Stimulated activated CD8-positive, alpha-beta memory T cell treated with anti-CD3 and anti-CD28 coated beads, Interleukin-7, amount 100 ng/mL, for 1 hour (primary cell): ENCODE measurements around the gene WDFY2.

Experiments
- DNase-seq, 2 donors: peaks; one replicate each; pipeline ENCODE4 v3.0.0-alpha.2; 2020; ENCODE audit warnings: low read depth in 2 of 2

Gene WDFY2

DNA sequence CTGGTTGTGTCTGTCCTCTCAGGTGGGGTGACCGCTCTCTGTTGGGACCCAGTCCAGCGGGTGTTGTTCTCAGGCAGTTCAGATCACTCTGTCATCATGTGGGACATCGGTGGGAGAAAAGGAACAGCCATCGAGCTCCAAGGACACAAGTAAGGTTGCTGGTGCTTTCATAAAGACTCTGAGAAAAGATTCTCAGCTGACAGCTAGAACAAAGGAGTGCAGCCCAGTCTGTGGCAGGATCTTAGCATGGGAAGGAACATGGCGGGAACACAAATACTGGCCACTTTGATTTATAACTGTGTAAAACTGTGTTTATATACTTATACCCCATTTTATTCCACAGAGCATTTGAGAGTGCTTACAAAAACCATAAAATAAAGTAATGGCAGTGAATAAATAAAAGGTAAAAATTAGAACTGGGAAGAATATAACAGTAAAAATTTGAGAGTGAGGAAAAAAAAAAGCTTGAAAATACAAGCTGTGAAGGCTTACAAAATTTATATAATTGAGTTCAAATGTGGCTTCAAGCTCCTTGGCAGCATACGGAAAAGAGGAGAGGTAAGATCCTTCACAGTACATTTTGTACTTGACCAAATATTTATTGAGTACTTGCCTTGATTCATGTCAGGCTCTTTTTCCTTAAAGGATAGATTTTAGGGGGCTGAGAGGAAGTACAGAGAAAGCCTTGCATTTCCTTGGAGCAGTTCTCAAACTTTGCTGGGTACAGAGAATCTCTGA is 154.9 kb downstream of the WDFY2 start:
- no peak for DNase-seq

DNA sequence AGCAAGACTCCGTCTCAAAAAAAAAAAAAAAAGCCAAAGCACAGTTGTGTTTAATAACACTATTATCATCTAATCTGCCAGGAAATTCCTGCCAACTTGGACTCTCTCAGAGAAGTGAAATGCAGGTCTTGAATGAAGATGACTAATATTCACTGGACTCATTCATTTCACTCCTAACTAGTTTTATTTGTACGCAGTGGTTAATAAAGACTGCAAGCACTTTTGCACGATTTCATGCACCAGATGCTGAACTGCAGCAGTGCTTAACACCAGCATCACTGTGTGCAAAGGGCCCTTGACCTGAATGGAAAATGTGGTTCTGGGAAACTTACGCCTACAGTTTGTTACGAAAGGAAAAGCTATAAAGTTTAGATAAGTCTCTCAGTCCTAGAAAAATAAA is 156.4 kb downstream of the WDFY2 start:
- no peak for DNase-seq

DNA sequence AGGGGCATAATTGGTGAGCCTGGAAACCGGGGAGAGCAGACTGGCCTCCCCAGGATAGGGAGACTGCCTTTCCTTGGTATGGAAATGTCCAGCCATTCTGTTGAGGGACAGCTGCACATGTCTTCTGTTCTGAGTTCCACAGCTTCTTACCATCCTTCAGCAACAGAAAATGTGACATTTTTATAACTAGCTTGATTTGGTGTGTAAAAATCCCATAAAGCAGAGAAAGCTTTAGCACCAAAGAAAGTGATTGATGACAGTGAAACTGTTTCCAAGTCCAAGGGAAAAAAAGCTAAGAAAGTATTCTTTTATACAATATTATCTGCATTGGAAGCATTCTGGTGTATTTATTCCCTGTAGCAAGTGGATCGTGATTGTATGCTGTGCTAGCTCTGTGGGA is 157.8 kb downstream of the WDFY2 start:
- no peak for DNase-seq

DNA sequence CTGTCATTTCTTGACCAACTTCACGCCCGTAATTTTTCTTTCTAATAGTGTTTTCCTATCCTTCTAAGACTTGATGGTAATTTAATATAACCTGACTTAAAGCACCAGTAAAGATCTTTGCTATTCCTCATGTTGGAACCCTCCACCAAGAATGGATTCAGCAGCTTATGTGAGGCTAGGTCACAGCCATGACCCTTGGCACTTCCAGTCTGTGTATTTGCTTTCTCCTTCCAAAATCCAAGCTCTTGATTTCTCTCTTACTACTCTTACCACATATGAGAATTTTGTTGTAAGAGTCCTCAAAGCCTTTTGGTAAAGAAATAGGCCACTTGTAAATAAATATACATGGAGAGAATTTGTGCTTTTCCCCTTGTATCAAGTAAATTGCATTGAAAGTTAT is 158.3 kb downstream of the WDFY2 start:
- no peak for DNase-seq

DNA sequence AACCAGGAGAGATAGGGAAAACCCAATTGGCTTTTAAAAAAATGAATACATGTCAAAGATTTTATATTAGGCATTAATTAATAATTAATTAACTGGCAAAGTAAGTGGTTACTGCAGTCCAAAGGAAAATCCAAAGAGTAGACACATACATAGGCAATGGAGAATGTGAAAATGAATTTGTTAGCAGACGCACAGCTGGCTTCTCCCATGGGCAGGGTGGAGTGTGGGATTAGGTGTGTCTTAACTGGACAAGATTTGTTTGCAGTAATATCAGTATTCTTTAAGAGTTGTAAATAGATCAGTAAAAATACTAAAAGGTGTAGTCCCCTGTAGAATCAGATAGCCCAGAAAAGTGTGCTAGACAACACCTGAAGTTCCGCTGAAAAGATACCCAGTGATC is 161.0 kb downstream of the WDFY2 start:
- DNase-seq = no peak

DNA sequence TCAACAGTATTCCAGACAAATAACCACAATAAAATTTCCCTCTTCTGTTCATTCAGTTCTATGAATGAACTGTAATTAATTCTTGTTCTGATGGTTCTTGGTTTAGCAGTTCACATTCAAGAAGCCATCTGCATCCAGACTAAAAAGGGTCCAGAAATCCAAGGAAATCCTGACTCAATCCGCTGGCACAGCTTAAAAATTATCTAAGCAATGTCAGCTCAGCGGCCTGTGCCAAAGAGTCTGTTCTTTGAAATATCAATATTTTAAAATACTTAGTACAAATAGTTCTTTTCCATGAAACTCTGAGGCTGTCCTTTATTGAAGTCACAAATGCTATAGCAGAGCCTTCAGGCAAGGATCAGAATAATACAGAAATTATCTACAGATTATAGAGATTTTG is 162.5 kb downstream of the WDFY2 start:
- DNase-seq = no peak

DNA sequence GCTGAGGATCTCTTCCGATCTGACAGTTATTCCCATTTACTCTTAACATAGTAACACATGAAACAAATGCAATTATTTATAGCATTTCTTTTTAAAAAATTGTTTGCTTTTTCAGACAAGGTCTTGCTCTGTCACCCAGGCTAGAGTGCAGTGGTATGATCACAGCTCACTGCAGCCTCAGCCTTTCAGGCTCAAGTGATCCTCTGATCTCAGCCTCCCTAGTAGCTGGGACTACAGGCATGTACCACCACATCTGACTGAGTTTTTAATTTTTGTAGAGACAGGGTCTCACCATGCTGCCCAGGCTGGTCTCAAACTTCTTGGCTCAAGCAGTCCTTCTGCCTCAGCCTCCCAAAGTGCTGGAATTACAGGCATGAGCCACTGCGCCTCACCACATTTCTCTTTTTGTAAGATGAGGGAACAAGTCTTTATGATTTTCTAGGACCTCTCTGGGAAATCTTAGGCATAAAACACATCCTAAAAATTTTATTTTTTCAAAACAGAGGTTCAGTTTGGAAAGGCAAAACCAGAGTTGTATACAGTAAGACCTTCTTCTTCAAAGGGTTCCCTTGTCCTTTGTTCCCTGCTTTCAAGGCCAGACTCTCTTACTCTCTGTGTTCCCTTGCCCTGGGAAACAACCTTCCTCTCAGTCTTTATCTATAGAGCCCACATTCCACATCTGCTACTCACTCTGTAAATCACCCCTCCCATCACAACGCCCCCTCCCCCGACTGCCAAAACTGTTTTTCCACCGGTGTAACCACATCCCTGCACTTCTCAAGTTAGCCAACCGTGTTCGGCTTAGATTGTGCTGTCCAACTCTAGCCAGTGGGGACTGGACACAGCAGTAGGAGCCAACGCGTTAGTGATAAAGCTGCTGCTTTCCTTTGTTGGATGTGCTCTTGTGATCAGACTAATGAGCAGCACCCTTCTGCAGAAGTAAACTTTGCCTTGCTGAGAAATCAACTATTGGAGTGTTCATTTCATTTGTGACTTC is 163.5 kb downstream of the WDFY2 start:
- DNase-seq = no peak

DNA sequence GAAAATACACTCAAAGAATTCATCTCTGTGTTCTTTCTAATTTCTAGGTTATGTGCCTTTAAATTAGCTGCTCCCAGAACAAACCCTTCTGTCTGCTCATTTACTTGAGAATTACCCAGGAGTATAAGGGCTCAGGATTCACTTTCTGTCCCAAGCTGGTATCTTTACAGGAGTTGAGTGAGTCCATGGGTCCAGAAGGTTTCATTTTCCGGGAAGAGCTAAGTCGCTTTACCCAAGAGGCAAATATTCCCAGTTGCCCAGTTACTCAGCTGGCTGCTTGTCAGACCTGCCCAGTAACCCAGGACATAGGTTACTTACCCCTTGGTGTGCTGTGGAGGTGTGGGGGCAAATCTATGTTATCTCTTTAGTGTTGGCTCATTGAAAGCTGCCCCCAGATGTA is 172.4 kb downstream of the WDFY2 start:
- DNase-seq = no peak

DNA sequence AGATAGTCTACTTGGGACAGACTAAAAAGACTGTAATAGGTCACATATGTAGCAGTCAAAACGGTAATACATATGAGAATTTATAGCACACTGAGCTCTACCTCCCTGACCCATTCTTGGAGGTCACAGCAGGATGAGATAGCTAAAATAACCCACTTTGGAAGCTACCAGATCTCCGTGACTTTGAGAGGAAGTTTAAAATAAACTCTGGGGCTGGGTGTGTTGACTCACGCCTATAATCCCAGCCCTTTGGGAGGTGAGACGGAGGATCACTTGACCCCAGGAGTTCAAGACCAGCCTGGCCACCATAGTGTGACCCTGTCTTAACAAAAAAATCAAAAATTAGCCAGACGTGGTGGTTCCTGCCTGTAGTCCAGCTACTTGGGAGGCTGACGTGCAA is 174.4 kb downstream of the WDFY2 start:
- DNase-seq = no peak

DNA sequence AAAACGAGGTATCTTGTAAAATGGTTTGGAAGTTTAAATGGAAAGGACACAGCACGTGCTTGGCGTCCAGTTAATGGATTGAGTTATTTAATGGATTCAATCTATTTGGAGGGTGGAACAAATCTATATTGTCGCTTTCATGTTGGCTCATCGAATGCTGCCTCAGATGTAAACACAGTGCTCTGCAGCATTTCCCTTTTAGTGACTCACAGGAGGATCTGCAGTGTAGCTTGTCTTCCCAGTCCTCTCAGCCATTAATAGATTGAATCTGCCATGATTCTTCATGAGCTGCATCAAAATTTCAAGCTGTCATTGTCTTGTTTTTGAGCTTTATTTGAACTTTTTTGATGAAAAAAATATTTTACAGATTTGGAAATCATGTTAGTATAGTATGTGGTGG is 175.0 kb downstream of the WDFY2 start:
- DNase-seq = no peak

DNA sequence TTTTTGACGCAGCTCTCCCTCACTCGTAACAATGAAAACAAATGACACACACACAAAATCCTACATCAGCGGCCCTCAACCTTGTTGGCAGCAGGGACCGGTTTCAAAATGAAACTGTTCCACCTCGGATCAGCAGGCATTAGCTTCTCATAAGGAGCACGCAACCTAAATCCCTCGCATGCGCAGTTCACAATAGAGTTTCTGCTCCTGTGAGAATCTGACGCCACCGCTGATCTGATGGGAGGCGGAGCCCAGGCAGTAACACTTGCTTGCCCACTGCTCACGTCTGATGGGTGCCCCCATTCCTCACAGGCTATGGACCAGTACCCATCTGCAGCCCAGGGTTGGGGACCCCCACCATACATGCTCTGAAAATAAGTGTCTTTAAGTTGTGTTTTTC is 176.3 kb downstream of the WDFY2 start:
- DNase-seq = no peak

DNA sequence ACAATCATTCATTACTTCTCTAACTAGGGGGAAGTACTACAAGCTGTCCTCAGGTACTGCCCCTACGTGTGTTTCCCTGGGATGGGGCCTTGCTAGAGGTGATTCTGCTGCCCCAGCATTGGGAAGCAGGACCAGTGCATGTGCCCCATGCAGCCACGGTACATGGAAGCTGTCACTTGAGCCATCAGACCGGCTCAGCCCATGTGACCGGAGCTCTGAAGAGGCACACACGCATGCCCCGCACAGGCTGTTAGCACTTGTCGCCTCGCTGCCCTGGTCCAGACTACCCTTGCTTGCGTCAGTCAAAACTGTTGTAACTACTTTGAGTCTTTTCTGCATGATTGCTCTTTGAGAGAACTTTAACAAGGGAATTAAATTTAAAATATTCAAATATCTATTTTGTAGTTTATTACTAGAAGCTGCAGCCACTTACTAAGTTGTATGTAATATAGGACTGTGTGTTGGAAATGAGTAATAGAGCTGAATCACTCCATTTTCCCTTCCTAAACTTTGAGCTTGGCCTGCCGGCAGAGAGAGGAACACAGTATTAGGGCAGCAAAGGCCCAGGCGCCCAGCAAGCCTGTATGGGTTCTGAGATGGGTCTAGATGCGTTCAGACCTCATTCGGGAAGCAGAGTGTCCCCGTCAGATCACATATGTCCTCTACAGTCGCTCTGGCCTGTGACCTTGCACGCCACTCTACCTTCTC is 177.5 kb downstream of the WDFY2 start:
- DNase-seq = no peak

DNA sequence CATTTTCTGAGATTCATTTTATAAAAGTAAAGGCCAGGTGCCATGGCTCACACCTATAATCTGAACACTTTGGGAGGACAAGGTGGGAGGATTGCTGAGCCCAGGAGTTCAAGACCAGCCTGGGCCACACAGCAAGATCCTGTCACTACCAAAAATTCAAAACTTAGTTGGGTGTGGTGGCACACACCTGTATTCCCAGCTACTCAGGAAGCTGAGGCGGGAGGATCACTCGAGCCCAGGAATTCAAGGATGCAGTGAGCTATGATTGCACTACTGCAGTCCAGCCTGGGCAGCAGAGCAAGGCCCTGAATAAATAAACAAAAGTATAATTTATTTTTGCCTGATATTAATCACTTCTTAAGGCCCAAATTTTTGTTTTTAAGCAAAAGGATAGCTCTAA is 179.2 kb downstream of the WDFY2 start:
- DNase-seq = no peak

DNA sequence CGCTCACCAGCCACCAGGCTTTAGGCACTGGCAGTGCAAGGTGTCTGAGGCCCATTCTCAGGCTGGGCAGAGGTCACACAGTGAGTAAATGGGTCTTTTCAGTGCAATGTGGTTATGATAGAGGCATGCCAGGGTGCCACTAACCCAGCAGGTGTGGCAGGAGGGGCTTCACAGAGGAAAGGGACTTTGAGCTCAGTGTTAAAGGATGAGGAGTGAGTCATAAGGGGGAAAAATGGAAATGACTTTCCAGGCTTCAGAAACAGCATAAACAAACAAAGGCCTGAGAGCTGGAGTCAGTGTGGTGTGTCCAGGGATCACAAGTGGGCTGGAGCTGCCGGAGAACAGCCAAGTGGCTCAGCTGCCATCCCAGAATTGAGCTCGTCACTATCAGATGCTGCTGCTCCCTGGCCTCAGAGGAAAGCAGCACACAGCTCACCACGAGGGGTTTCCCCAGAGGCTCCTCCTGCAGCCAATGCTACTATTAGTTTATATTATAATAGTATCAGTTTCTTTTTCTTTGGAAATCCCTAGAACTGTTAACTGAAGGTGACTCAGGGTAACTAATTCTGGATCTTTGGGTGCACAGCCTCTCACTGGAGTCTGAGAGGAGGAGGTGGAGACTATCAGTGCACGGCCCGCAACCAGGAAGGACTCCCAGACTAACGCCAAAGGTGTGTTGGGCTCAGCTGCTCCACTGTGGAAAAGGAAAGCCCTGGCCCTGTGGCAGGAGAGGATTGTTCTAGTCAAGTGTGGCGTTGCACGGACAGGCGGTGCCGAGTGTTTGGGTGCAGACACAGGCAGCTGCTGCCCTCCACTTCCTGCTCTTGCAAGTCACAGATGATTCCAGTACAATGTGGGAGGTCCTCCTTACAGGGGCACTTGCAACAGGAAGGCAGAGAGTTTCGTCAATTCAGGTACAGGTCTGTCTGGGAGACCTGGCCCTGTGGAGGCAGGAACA is 180.2 kb downstream of the WDFY2 start:
- no peak for DNase-seq

DNA sequence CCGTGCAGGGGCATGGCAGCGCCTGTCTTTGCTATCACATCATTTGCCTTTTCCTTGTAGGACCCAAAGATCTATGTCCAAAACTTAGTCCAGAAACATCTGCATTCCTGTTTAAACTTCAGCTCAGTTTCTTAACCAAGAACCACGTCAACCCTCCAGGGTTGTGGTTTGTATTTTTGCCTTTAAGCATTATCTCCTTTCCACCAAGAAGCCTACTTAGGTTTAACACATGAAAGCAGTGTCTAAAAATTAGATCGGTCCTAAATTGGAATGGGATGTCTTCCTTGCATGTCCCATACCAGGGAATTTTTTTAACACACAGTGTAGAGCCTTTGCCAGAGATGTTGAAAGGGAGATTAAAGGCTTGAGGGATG is 180.9 kb downstream of the WDFY2 start:
- no peak for DNase-seq

DNA sequence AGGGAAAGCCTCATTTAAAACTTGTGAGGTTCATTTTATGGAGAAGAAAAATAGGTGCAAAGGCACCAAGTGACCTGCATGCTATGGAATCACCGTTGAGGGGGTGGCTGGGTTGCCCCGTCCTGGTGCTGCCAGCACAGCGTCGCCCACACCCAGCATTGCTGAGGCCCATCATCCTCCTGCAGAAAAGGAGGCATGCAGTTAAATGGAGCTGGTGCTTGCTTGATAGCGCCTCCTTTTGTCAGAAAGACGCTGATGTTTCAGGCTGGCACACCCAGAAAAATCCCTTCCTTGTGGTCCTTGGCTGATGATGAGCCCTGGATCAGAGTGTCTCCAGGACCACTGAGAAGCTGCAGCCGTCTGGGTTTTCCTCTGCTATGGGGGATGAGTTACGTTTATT is 182.8 kb downstream of the WDFY2 start:
- DNase-seq = no peak

DNA sequence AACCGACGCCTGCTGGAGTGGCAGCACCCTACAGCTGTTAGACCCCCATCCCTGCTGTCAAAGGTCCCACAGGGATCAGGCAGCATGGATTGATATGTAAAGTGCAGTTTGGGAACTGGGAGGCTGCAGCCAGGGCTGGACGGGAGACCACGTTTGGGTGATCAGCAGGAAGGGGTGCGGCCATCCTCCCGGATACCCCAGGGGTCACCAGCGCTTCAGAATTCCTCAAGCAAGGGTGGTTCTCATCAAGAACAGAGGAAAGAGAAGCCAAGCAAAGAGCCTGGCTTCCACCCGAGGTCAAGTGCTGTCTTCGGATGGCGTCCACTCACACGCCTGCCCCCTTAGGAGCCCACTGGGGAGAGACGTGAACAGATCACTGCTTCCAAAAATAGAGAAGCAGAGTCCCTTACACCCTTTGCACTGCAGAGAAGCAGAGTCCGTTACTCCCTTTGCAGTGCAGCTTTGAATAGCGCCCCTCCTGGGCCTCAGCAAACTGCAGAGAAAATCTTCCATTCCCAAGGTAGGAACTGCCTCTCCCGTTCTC is 184.2 kb downstream of the WDFY2 start:
- DNase-seq = no peak

DNA sequence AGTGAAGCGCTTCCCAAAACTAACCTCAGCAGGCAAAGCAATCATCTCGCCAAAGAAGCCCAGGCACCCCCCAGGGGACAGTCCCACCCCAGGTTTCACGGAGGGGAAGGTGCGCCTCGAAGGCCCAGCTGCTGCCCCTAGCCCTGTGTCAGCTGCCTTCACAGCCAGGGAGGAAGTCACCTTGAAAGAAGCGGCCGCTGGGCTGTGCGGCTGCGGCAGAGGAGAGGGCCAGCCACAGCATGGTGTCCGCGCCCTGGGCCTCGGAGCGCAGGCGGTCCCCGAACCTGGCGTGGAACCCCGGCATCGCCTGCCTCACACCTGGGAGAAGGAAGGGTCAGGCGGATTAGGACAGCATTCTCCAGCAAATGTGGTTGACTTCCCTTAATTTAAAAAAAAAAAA is 184.7 kb downstream of the WDFY2 start:
- no peak for DNase-seq

DNA sequence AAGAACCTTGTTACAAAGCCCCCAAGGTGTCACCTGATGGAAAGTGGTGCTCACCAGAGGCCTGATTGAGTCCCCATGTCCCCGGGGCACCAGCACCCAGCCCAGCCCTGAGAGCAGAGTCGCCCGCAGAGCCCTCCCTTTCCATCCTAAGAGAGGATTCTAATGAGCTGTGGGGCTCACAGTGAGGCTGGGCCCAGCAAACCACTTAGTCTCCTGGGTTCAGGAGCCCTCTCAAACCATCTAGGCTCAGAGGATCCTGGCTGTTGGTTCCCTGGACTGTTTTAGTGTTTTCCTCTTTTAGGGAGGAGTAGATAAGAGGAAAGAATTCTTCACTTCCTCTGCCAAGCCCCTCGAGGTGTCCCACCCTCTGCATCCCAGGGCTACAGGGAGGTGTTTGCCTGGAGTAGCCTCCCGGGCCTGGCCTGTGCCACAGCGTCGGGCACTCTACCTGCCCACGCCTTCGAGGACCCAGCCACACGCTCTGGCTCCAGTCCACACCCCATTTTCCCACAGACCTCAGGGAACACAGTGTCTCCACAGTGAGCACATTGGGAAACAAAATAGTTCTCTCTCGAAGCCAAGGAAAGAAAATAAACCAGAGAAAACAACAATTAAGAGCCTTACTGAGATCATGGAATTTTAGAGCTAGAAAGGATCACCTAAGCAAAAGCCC is 185.3 kb downstream of the WDFY2 start:
- DNase-seq = no peak

DNA sequence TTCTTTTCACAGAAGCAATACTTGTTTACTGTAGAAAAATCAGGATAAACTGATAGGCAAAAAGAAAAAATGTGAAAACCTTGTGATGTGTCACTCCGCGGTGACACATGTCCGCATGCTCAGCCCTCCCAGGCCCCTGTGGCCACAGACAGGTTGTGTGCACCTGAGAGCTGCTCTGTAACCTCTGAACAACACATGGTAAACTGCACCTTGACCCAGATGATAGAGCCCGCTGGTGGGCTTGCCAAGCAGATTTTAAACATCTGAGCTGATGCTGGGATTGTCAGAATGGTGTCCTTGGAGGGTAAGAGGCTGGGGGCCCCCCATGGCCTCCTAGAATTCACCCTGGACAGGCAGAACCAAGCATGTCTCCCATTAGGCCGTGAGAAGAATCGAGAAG is 185.9 kb downstream of the WDFY2 start:
- no peak for DNase-seq
